H9 (cell line): ENCODE data around the gene GPR25. TPM values are rescaled to one million over a fixed set of nuclear protein-coding genes. Genes with fewer than 3 reads are reported as not detected.

Experiments
- DNase-seq: peaks from one replicate; pipeline ENCODE4 v3.0.0-alpha.2; 2017
- H2AFZ ChIP-seq: one replicate; pipeline ENCODE4 v1.6.1; 2013; ENCODE audit warnings: mild to moderate bottlenecking, low read length, control low read depth, moderate library complexity
- H2AK5ac ChIP-seq: 2 replicates; pipeline ENCODE4 v1.6.1; 2013; ENCODE audit warnings: low read length, control low read depth, mixed read lengths; ENCODE audit not compliant: insufficient read length
- H2BK120ac ChIP-seq: one replicate; pipeline ENCODE4 v1.6.1; 2013; ENCODE audit warnings: low read depth, mild to moderate bottlenecking, low read length, control low read depth, inconsistent platforms; ENCODE audit not compliant: poor library complexity, severe bottlenecking
- H2BK12ac ChIP-seq: 2 replicates; pipeline ENCODE4 v1.6.1; 2013; ENCODE audit warnings: low read length, control low read depth, mixed read lengths, low read depth; ENCODE audit not compliant: insufficient read length
- H2BK15ac ChIP-seq: 2 replicates; pipeline ENCODE4 v1.6.1; 2013; ENCODE audit warnings: low read depth, low read length, control low read depth
- H2BK20ac ChIP-seq: one replicate; pipeline ENCODE4 v1.6.1; 2013; ENCODE audit warnings: low read depth, mild to moderate bottlenecking, low read length, control low read depth, inconsistent platforms; ENCODE audit not compliant: poor library complexity, severe bottlenecking
- H2BK5ac ChIP-seq: 2 replicates; pipeline ENCODE4 v1.6.1; 2013; ENCODE audit warnings: low read length, control low read depth, mixed read lengths; ENCODE audit not compliant: insufficient read length
- H3K14ac ChIP-seq: 2 replicates; pipeline ENCODE4 v1.6.1; 2013; ENCODE audit warnings: low read length, control low read depth; ENCODE audit not compliant: insufficient read depth
- H3K18ac ChIP-seq: 2 replicates; pipeline ENCODE4 v1.6.1; 2013; ENCODE audit warnings: low read depth, mild to moderate bottlenecking, mixed read lengths, low read length, control low read depth; ENCODE audit not compliant: insufficient read length
- H3K23ac ChIP-seq: 2 replicates; pipeline ENCODE4 v1.6.1; 2013; ENCODE audit warnings: low read length, control low read depth, mixed read lengths, low read depth; ENCODE audit not compliant: insufficient read length
- H3K23me2 ChIP-seq: 2 replicates; pipeline ENCODE4 v1.6.1; 2013; ENCODE audit warnings: low read depth, mild to moderate bottlenecking, mixed read lengths, low read length, control low read depth; ENCODE audit not compliant: insufficient read length, poor library complexity, severe bottlenecking
- H3K27ac ChIP-seq: 2 replicates; pipeline ENCODE4 v1.5.1; 2013; ENCODE audit warnings: low read length, control low read depth, mixed read lengths, low read depth; ENCODE audit not compliant: insufficient read length
- H3K27me3 ChIP-seq: 2 replicates; pipeline ENCODE4 v1.6.1; 2013; ENCODE audit warnings: low read length, control low read depth, inconsistent platforms; ENCODE audit not compliant: insufficient read depth
- H3K4ac ChIP-seq: 2 replicates; pipeline ENCODE4 v1.6.1; 2013; ENCODE audit warnings: low read depth, mild to moderate bottlenecking, control low read depth, inconsistent platforms, low read length, moderate library complexity
- H3K4me1 ChIP-seq: 2 replicates; pipeline ENCODE4 v1.6.1; 2013; ENCODE audit warnings: low read length, control low read depth, inconsistent platforms; ENCODE audit not compliant: insufficient read depth
- H3K4me2 ChIP-seq: 2 replicates; pipeline ENCODE4 v1.6.1; 2013; ENCODE audit warnings: low read length, control low read depth, mixed read lengths; ENCODE audit not compliant: insufficient read length, insufficient read depth
- H3K56ac ChIP-seq: 2 replicates; pipeline ENCODE4 v1.6.1; 2013; ENCODE audit warnings: low read depth, mild to moderate bottlenecking, mixed read lengths, low read length, control low read depth; ENCODE audit not compliant: insufficient read length
- H3K79me1 ChIP-seq: 2 replicates; pipeline ENCODE4 v1.6.1; 2013; ENCODE audit warnings: low read depth, mild to moderate bottlenecking, moderate library complexity, low read length, control low read depth, inconsistent platforms; ENCODE audit not compliant: insufficient read depth, poor library complexity, severe bottlenecking
- H3K79me2 ChIP-seq: 2 replicates; pipeline ENCODE4 v1.6.1; 2013; ENCODE audit warnings: low read length, control low read depth, inconsistent platforms; ENCODE audit not compliant: insufficient read depth
- H3K9ac ChIP-seq: 2 replicates; pipeline ENCODE4 v1.6.1; 2013; ENCODE audit warnings: low read length, control low read depth, mixed read lengths; ENCODE audit not compliant: insufficient read length; ENCODE audit errors: extremely low read depth
- H3K9me3 ChIP-seq: one replicate; pipeline ENCODE4 v1.6.1; 2013; ENCODE audit warnings: low read depth, low read length, inconsistent platforms; ENCODE audit not compliant: control insufficient read depth
- H3T11ph ChIP-seq: one replicate; pipeline ENCODE4 v1.6.1; 2013; ENCODE audit warnings: mild to moderate bottlenecking, low read length, control low read depth, inconsistent platforms
- H4K20me1 ChIP-seq: one replicate; pipeline ENCODE4 v1.6.1; 2013; ENCODE audit not compliant: control insufficient read depth, insufficient read length, insufficient read depth
- H4K5ac ChIP-seq: 2 replicates; pipeline ENCODE4 v1.6.1; 2013; ENCODE audit warnings: low read depth, mild to moderate bottlenecking, mixed read lengths, low read length, control low read depth; ENCODE audit not compliant: insufficient read length
- H4K8ac ChIP-seq: replicated peaks from 2 replicates; pipeline ENCODE4 v1.6.1; 2013; ENCODE audit warnings: low read length, control low read depth, mixed read lengths, low read depth; ENCODE audit not compliant: insufficient read length
- H4K91ac ChIP-seq: 2 replicates; pipeline ENCODE4 v1.6.1; 2013; ENCODE audit warnings: low read depth, mild to moderate bottlenecking, moderate library complexity, mixed read lengths, low read length, control low read depth; ENCODE audit not compliant: insufficient read length
- H3K27ac Mint-ChIP-seq, 3 experiments: 2 replicates in 2 of 3; 3 replicates in 1 of 3; pipeline ENCODE4 v1.8.0; 2020 to 2021; ENCODE audit warnings: mixed read lengths in 3 of 3, mild to moderate bottlenecking in 1 of 3, moderate library complexity in 1 of 3
- H3K27me3 Mint-ChIP-seq: 2 replicates; pipeline ENCODE4 v1.8.0; 2021; ENCODE audit warnings: low read depth, mild to moderate bottlenecking, moderate library complexity, mixed read lengths
- H3K36me3 Mint-ChIP-seq, 3 experiments: 2 replicates in 2 of 3; 3 replicates in 1 of 3; pipeline ENCODE4 v1.8.0; 2020 to 2021; ENCODE audit warnings: low read depth in 3 of 3, mixed read lengths in 3 of 3; ENCODE audit not compliant: insufficient read depth in 1 of 3
- H3K4me1 Mint-ChIP-seq, 2 experiments: 2 replicates each; pipeline ENCODE4 v1.8.0; 2020; ENCODE audit warnings: mixed read lengths in 2 of 2
- H3K4me3 Mint-ChIP-seq, 2 experiments: 2 replicates in 1 of 2; 3 replicates in 1 of 2; pipeline ENCODE4 v1.8.0; 2020 to 2021; ENCODE audit warnings: mild to moderate bottlenecking in 2 of 2, mixed read lengths in 2 of 2, moderate library complexity in 1 of 2
- H3K9me3 Mint-ChIP-seq, 2 experiments: 2 replicates in 1 of 2; 3 replicates in 1 of 2; pipeline ENCODE4 v1.8.0; 2020; ENCODE audit warnings: mild to moderate bottlenecking in 2 of 2, mixed read lengths in 2 of 2, moderate library complexity in 1 of 2
- CTCF ChIP-seq: fragments of 200-600 bp; sonication (generic); conservative IDR thresholded peaks from 3 replicates; pipeline ENCODE4 v1.8.0; 2021; ENCODE audit warnings: antibody characterized with exemption, mild to moderate bottlenecking
- WGBS: extraction: QIAGEN DNeasy Blood & Tissue Kit; methylation state at CpG from one replicate; pipeline ENCODE4 v1.1.7; 2013; ENCODE audit warnings: missing lambda C conversion rate, low lambda C conversion rate, mixed read lengths; ENCODE audit not compliant: insufficient read length; ENCODE audit errors: extremely low coverage; 5-methylcytosine and 5-hydroxymethylcytosine counted together
- total RNA-seq: library from RNA; stranded (reverse); gene quantifications from 2 replicates; pipeline ENCODE4 v1.2.1, GENCODE V29; 2021

Gene GPR25
- total RNA-seq, 1 experiment from 2014 or later: not detected

- Histone ChIP-seq H3K18ac (no peak overlapping the region), H2BK20ac (no peak overlapping the region), H3K79me2 (no peaks in the 10 kb centered on the region), H4K20me1 (no peaks in the 10 kb centered on the region), H3K14ac (no peak overlapping the region), H3K4me2 (no peak overlapping the region), H2BK5ac (no peak overlapping the region), H3K9me3 (no peaks in the 10 kb centered on the region), H4K91ac (no peak overlapping the region), H3K23me2 (peaks cover 7% of the 10 kb centered on the region), H3K56ac (no peak overlapping the region), H2BK12ac (no peak overlapping the region), H3K4me1 (peaks cover 6% of the 10 kb centered on the region), H3K27me3 (no peaks in the 10 kb centered on the region), H2AK5ac (no peak overlapping the region), H4K5ac (no peak overlapping the region), H3K23ac (no peak overlapping the region), H4K8ac (no peak overlapping the region), H3K79me1 (no peaks in the 10 kb centered on the region), H3K4ac (no peak overlapping the region), H2BK120ac (no peak overlapping the region), H2AFZ (no peak overlapping the region), H3T11ph (no peak overlapping the region), H3K9ac (no peak overlapping the region), H3K27ac (no peak overlapping the region), H2BK15ac (no peak overlapping the region)
- H3K4me1 Mint-ChIP-seq: peaks cover 30 to 42% of the 10 kb centered on the region in 2 experiments
- H3K27me3 Mint-ChIP-seq: no peaks in the 10 kb centered on the region; the same call in none of the 2 replicates
- no peak for TF ChIP-seq CTCF
- no peaks in the 10 kb centered on the region for H3K9me3 Mint-ChIP-seq
- no peak overlapping the region for H3K27ac Mint-ChIP-seq
- no CpG with 5 or more reads among the region's 2 CpGs for WGBS
- no peaks in the 10 kb centered on the region for H3K36me3 Mint-ChIP-seq
- DNase-seq: no peak
- H3K4me3 Mint-ChIP-seq: no peak overlapping the region
Measured at GRCh38 chr1:200886594-200886993, 13.8 kb downstream of the GPR25 start.
